Activated effector memory CD4-positive, alpha-beta T cell treated with anti-CD3 and anti-CD28 coated beads, Interleukin-2, amount 50 U/mL, for 16 hours (primary cell): Measurements from ENCODE around the gene MRPL17.

Source experiments
- DNase-seq: peaks from one replicate; pipeline ENCODE4 v3.0.0-alpha.2; 2020

Gene MRPL17

DNA sequence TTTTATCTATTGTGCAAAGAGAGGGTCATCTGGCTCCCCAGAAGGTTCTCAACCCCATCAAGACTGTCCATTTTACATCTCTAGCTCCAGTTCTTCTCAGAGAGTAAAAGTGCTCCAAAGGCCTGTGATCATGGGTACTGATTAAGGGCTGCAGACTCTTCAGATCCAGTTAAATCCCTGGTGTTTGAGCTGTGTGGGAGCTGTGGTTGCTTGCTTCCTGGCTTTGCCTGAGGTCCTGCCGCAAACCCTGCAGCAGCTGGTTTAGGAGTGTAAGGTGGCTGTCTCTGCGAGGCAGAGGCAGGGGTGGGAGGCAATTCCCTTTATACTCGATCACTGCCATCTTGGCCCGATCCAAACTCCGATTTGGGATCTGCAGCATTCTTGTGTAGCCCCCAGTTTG, 1.2 kb downstream of the MRPL17 start:
- no peak for DNase-seq

DNA sequence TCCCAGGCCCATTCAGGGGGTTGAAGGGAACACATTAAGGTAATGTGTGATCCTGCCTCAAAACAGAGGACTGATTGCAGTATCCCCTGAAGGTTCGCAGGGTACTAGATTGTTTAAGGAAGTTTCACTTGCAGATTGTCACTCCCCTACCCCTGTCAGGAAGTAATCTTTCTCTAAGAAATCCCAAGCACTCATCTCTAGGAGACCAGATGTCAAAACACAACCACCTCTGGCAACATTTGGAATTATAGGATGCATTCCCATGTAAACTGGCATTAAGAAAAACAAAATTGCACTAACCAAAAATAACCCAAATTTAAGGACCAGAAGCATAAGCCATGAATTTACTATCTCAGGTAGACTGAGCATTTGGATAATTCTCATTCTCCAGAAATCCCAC, 1.6 kb downstream of the MRPL17 start:
- no peak for DNase-seq

DNA sequence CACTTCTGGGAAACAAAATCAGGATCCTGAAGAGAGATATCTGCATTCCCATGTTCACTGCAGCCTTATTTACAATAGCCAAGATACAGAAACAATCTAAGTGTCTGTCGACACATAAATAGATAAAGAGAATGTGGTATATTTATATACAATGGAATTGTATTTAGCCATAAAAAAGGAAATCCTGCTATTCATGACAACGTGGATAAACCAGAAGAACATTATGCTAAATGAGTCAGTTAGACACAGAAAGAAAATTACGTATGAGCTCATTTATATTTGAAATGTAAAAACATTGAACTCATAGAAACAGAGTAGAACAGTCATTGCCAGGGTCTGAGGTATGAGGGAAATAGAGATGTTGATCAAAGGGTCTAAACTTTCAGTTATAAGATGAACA, 6.1 kb downstream of the MRPL17 start:
- no peak for DNase-seq

DNA sequence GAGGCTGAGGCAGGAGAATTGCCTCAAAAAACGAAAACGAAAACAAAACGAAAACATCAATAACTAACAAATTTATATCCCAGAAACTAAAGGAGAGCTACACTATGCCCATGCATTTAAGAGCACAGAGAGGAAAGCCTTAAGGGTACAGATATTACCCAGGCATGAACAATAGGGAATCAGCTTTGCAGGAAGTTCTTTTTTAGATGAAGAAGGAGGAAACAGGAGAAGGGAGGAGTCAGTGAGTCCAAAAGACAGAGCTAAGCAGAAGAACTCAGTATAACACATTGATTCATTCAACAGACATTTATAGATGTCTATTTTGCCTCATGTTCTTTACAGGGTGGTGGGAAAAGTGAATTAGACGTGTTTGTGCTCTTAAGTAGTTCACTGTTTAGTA, 8.3 kb downstream of the MRPL17 start:
- DNase-seq, result no peak

DNA sequence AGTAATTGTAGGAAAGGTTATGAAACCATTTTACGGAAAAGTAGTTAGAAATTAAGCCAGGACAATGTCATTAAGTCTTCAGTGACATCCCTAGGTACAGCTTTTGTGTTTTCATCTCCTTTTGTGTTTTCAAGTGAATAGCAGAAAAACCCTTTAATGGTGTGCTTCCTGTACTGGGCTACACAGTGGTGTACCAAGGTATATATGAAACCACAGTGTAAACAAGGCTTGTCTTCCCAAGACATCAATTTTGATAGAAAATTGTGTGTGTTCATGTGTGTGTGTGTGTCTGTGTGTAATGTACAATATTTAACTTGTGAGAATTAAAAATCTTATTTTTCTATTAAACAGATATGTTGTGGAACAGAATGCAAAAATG, 8.9 kb downstream of the MRPL17 start:
- no peak for DNase-seq

DNA sequence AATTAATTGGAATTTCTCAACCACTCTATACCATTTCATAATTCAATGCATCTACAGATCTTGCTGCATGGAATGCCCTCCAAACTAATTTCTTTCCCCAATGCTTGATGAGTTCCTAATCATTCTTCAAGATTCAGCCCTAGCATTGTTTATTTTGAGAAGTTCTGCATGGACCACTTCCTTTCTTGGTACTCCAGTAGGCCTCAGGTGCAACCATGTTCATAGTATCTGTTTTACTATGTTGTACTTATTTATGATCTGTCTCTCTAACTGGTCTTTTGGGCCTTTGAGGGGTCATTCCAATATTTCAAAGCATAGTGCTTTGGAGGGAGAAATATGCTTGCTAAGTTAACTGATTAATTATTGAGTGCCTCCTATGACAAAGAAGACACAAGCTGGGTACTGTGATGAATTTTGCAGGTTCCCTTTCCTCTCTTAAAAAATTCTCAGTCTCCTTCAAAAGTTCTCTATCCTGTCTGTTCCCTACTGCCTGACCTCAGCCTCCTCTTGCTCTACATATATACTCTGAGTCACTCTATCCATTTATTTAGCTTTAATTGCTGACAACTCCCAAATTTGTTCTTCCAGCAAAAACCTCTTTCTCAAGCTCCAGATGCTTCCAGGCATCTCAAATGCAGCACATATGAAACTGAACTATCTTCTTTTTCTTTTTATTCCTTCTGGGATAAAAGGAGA, 9.5 kb downstream of the MRPL17 start:
- no peak for DNase-seq

DNA sequence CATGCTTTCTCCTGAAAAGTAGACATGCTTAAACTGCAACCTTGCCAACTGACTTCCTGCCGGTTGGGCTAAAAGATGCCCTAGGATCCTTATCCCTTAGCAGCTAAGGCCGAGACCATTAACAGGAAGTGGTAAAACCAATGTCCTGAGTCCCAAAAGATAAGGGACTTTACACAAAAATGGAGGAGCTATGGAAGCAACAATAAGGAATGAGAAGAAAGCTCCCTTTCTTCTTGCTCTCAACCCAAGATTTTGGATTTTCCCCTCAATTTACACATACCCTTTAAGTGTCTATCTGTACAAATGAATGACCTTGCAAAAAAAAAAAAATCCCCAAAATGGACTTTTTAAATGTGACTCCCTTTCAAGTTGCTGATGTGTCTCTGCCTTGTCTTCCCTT, 11.1 kb downstream of the MRPL17 start:
- DNase-seq, result no peak

DNA sequence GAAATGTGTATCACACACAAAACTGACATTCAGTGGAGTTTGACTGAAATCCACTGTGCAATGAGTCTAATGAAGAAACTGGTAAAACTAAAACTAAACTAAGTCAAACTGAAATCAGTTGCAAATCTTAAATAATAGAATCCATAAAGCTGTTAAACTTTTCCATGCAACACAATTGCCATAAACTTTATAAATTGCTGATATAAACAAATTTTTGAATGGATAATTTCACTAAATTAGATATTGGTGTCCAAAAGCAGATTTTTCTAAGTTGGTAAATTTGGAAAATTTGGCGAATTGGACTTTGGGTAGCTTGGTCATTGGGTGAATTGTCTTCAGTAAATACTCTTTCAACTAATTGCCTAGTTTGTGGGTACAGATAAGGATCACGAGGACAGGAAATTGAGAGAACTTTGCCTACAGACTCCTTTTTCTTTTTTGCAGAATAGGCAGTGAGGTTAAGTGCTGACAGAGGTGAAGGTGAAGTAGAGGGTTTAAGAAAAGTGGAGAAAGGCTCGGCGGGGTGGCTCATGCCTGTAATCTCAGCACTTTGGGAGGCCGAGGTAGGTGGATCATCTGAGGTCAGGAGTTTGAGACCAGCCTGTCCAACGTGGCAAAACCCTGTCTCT, 12.8 kb downstream of the MRPL17 start:
- DNase-seq, result no peak

DNA sequence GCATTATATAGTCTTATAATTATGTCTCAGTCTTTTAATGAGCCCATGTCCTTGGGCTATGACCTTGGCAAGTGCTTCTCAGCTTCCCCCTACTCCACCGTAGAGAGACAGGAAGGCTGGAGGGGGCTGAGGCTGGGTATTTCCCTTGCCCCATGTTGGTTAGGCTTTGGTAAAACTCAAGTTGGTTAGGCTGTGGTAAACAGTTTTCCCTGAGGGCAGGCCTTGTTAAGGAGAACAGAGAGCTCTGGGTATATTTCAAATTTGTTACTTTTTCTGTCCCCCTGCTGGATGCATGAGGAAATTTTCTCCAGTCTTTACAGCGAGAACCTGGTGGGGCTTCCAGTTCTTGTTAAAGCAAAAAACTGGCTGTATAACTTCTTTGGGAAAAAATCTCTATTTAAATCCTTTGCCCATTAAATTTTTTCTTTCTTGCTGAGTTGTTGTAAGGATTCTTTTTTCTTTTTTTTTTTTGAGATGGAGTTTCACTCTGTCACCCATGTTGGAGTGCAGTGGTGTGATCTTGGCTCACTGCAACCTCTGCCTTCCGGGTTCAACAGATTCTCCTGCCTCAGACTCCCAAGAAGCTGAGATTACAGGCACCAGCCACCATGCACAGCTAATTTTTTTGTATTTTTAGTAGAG, 15.3 kb downstream of the MRPL17 start:
- peak; percentile 69 for DNase-seq

DNA sequence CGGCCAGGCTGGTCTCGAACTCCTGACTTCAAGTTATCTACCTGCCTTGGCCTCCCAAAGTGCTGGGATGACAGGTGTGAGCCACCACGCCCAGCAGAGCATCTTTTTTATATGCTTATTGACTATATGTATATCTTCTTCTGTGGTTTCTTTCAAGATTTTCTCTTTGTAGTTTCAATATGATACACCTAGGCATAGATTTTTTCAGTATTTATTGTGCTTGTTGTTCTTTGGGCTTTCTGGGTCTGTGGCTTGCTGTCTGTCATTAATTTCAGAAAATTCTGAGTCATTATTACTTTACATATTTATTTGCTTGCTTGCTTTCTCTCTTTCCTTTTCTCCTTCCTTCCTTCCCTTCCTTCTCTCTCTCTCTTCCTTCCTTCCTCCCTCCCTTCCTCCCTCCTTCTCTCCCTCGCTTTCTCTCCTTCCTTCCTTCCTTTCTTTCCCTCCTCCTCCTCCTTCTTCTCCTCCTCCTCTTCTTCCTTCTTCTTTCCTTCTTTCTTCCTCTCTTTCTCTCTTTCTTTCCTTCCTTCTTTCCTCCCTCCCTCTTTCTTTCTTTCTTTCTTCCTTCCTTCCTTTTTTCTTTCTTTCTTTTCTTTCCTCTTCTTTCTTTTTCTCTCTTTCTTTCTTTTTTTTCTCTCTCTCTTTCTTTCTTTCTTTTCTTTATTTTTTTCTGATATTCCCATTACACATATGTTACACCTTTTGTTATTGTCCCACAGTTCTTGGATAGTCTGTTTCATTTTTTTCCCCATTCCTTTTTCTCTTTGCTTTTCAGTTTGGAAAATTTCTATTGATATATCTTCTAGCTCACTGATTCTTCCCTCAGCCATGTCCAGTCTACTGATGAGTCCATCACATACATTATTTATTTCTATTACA, 16.6 kb downstream of the MRPL17 start:
- DNase-seq, result no peak

DNA sequence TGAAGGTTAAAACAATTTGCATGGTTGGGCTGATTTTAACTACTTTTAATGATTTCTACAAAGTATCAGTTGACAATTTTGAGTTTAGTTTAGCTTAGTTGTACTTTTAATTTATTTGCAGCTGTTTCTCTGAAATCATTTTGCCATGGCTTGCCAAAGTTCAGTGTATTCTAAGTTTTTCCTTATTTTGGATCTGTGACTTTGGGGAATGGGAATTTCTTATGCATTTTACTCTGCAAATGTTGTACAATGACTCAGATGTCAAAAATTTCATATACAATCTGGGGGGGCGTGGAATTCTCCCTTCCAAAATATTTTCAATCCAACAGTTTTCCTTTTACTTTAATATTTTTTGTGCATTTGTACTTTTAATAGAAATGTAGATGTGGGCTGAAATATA, 18.6 kb downstream of the MRPL17 start:
- DNase-seq, result no peak

DNA sequence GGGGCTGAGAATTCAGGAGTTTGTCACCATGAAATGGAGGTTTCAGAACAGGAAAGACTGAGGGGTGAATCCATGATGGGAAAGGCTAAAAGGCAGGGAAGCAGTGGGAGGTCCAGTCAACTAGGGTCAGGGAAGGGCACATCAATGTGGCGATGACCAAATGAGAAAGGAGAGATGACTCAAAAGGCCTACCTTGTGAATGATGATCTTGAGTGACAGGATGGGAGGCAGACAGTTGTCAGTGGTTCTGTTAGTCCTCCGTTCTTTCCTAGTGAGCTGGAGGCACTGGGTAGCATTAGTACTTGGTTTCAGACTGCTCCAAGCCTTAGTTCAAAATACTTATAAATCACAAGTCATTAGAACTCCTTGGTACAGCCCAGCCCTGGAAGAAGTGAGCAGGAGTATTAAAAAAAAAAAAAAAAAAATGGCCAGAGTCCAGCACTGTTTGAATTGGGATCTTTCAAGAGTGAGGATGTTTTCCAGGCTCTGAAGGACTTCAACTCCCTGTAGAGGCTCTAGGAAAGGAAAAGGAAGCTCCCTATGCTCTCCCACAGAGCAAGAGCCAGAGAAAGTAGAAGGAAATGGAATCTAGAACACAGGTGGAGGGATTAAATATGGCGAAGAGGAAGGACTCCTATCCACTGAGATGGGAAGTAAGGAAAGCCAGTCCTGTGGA, 19.2 kb downstream of the MRPL17 start:
- no peak for DNase-seq

DNA sequence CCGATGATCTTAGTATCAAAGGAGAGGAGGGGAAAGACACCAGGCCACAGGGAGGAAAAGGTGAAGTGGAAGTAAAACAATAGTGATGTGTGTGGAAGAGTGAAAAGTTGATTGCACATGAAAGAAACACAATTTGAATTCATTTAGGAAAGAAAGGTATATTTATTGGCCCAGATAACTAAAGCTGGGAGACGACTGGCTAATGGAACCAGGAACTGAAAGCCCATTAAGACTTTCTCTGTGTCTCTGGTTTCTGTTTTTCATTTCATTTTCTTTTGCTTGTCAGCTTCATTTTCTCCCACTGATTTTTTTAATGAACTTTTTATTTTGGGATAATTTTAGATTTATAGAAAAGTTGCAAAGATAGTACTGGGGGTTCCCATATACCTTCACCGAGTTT, 22.4 kb downstream of the MRPL17 start:
- no peak for DNase-seq

DNA sequence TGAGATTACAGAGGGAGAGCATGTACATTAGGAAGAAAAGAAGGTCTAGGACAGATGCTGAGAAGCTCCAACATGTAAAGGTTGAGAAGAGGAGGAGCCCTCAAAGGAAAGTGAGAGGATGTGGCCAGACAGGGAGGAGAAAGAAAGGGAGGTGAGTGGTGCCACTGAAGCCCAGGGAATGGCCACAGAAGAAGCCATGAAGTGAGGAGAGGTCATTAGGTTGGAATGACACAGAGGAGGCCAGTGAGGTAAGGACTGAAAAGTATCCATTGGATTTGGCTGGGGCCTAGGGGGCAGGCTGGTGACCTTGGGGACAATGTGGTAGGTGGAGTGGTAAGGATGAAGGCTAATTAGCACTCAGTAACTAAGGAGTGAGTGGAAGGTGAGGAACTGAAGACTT, 24.5 kb downstream of the MRPL17 start:
- DNase-seq, result no peak

DNA sequence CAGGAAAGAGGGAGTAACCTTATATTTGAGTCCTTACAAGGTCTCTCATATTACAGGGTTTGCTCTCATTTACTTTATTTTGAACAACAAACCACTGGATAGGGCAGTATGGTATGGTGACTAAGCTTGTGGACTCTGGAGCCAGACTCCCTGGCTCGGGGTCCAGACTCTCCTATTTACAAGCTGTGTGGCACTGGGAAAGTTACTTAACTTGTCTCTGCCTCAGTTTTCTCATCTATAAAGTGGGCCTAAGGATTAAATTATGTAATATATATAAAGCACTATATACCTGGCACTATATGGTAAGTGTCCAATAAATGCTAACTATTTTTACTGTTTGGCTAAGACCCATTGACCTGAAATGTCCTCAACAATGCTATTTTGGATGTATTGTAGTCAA, 25.8 kb downstream of the MRPL17 start:
- DNase-seq, result no peak

DNA sequence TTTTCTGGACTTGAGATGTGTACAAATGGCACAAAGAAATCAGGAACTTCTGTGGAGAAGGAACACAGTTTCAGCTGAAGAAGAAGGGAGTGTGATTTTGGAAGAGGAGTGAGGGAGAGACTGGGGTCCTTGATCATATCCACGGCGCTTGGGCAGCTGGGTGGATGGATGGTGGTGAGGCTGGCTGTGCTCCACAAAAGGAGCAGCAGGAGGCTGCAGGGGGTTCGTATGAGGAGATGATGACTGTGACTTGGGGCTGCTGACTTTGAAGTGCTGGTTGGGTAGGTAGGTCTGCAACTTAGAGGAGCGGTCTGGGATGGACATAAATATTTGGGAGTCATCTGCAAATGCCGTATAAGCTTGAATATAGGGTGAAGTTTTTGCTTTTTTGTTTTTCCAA, 26.2 kb downstream of the MRPL17 start:
- DNase-seq, result no peak

DNA sequence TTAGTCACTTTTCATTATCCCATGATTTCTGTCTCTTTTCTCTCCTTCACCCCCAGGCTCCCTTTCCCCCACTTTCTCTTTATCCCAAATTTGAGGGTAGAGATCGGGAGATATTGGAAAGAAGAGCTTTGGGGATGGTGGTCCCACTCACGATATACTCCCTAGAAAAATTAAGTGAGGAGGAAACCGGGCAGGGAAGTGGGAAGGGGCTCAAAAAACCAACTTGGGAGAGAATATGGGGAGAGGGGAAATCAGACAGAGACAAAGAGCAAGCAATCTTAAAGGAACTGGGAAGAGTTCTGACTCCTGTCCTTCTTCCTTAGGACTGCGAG, 26.6 kb downstream of the MRPL17 start:
- no peak for DNase-seq

DNA sequence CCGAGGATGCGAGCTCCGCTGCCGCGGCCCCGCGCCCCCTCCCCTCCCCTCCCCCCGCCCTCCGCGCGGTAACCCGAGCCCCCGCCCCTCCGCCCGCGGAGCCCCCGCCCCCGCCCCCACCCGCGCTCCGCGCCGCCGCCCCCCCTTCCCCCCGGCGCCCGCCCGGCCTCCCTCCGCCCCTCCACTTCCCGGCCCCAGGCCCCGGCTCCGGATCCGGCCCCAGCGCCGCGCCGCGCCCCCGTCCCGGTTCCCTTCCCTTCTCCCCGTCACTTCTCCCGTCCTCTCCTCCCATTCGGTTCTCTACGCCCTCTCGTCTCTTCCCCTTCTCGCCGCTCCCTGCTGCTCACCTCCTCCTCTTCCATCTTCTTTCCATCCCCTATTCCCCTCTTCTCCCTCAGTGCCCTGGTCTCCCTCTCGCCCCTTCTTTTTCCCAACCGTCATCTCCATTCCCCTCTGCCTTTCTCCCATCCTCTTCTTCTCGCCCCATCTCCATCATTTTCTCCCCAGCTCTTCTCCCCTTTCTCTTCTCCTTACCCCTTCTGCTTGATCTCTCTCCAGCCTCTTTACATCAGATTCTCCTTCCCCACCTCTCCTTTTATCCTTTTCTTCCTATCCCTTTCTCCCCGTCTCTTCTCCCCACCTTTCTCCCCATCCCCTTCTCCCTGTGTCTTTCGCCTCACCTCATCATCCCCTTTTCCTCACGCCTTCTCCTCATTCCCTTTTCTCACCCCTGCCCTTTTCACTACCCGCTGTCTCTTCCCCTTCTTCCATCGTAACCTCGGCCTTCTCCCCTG, 27.2 kb downstream of the MRPL17 start, which contains the start of gene DCHS1:
DCHS1 (minus strand) TSS at position 20 of the 794 bp plus-strand sequence. CDS start 14,196 bp downstream, outside the sequence.
- no peak for DNase-seq

DNA sequence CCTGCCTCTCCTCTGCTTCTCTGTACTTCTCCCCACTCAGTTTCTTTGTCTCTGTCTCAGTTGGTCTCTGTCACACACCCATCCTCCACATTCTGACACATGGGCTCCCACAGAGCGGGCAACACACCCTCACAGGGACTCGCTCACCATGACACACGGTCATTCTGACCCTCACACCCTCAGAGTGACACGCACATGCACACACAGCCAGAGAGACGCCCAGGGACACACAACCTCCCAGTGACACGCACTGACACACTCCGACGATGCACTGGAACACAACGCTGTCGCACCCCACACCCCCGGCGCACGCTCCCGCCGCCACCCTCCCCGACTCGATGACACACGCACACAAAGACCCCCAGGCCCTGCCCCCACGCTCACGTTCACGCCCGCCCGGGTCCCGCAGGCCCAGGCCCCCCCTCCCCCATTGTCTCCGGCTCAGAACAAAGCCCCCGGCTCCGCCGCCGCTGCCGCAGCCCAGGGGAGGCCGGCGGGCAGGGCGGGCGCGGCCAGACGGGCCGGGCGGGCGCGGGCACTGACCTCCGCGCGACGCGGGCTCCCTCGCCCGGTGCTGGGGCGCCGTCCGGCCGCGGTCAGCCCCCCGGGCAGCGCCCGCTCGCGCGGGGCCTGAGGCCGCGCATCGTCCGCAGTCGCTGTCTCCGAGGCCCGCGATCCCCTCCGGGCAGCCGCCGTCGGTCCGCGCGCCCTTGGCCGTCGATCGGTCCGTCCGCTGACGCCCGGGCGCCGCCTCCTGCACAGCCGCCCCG, 27.9 kb downstream of the MRPL17 start:
- peak; percentile 69 for DNase-seq

DNA sequence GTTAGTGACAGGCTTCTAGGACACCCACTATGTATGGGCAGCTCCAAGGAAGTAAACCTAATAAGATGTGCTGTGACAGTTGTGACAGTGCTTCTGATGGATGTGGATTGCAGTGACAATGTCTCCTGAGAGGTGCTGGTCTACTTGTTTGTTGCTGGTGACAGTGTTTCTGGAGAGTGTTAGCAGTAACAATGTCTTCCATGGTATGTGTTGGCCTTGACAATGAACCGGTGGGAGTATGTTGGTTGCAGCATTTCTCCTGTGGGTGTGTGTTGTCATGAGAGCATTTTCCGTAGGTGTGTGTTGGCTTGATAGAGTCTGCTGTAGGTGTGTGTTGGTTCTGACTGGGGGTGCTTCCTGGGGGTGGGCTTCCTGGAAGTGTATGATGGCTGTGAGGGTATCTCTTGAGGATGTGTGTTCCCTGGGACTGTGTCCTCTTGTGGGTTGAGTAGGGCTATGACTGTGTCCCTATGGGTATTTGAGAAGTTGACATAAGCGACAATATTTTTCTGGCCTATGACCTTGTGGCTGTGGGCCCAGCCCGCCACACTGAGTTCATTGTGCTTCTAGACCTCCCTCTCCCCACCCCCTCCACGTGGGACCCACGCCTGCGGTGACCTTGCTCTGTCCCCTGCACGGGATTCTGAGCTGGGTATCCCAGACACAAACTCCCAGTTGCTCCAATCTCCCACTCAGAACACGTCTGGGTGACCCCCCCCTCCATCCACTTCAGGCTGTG, 28.7 kb downstream of the MRPL17 start:
- DNase-seq, result no peak

DNA sequence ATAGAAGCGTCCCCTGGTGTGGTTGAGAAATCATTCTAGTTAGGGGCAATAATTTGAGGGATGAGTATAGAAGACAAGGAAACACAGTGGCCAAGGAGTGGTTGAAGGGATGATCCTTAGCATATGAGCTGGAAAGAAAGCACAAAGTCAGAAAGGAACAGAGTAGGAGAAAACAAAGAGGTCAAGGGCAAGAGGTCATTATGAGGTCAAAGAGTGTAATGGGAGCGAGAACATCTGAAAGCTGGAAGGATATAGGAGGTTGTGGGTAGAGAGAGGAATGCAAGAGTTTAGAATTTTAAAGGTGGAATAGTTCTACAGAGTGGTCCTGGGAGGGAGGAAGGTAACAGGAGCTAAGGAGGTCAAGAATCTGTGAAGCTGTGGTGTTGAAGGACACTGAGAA, 29.5 kb downstream of the MRPL17 start:
- no peak for DNase-seq
